ENCODE measurements around the gene CFAP65. TPM values are rescaled to one million over a fixed set of nuclear protein-coding genes. Genes with fewer than 3 reads are reported as not detected.
A peak's percentile ranks its signal among the peaks of the same experiment; 100 is the strongest.

CFAP65 gene
- total and polyA plus RNA-seq, 7 donors, result under 0.01 to 0.10 (median under 0.01) TPM; not detected in 4

GRCh38 chr2:219030177-219030940 lies 11.0 kb downstream of the CFAP65 start:
- no peaks in the 10 kb centered on the region for H3K4me1 ChIP-seq
- no peaks in the 10 kb centered on the region for H3K9me3 ChIP-seq
- intact Hi-C loops (cut with DNase I), result no loop called here
- peaks cover 4 to 35% (median 25%) of the 10 kb centered on the region in 3 donors for H3K27me3 ChIP-seq
- 81% methylated on average over 16 of the region's 16 CpGs for WGBS, 2 donors
- DNase-seq, result no peak
- H3K36me3 ChIP-seq, result no peaks in the 10 kb centered on the region
- H3K27ac ChIP-seq, result no peak overlapping the region
- TF ChIP-seq POLR2A (IDR thresholded peaks at IDR 0.05), result no peak
- no peak for TF ChIP-seq POLR2AphosphoS5 (IDR thresholded peaks at IDR 0.05)
- no peak for TF ChIP-seq EP300 (IDR thresholded peaks at IDR 0.05)
- TF ChIP-seq, protein P1, sequence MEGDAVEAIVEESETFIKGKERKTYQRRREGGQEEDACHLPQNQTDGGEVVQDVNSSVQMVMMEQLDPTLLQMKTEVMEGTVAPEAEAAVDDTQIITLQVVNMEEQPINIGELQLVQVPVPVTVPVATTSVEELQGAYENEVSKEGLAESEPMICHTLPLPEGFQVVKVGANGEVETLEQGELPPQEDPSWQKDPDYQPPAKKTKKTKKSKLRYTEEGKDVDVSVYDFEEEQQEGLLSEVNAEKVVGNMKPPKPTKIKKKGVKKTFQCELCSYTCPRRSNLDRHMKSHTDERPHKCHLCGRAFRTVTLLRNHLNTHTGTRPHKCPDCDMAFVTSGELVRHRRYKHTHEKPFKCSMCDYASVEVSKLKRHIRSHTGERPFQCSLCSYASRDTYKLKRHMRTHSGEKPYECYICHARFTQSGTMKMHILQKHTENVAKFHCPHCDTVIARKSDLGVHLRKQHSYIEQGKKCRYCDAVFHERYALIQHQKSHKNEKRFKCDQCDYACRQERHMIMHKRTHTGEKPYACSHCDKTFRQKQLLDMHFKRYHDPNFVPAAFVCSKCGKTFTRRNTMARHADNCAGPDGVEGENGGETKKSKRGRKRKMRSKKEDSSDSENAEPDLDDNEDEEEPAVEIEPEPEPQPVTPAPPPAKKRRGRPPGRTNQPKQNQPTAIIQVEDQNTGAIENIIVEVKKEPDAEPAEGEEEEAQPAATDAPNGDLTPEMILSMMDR (IDR thresholded peaks at IDR 0.05), result no peak
- H3K4me3 ChIP-seq, result no peak overlapping the region

DNA sequence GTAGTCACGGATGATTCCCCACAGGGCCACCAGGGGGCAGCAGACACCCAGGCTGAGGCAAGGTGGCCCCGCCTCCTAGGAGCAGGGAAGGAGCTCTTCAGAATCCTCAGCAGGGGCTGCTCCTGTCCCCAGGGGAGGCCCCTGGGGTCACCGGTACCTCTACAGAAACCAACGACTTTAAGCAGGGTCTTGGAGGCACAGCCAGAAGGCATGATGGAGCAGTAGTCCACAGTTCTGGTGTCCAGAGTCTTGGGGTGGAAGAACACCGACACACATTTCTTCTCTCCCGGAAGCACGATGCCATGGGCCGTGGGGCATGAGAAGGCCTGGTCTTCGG lies 11.5 kb downstream of the CFAP65 start:
- no peak overlapping the region for H3K27ac ChIP-seq
- TF ChIP-seq EP300 (IDR thresholded peaks at IDR 0.05) (no peak), POLR2AphosphoS5 (IDR thresholded peaks at IDR 0.05) (no peak), POLR2A (IDR thresholded peaks at IDR 0.05) (no peak)
- TF ChIP-seq, protein P1 (IDR thresholded peaks at IDR 0.05), result peak; percentile 57 to 93 (median 77)
- 35 to 43% methylated on average over 9 of the region's 9 CpGs for WGBS, 2 donors
- no peaks in the 10 kb centered on the region for H3K36me3 ChIP-seq
- no peaks in the 10 kb centered on the region for H3K4me1 ChIP-seq
- peak; percentile 85 for DNase-seq
- intact Hi-C loops (cut with DNase I), result loop anchor here (1.0 kb wide), 1 partner anchor 126 kb away; no protein-coding TSS in a partner anchor
- no peaks in the 10 kb centered on the region for H3K9me3 ChIP-seq
- peaks cover 4 to 35% (median 25%) of the 10 kb centered on the region in 3 donors for H3K27me3 ChIP-seq
- H3K4me3 ChIP-seq, result no peak overlapping the region

DNA sequence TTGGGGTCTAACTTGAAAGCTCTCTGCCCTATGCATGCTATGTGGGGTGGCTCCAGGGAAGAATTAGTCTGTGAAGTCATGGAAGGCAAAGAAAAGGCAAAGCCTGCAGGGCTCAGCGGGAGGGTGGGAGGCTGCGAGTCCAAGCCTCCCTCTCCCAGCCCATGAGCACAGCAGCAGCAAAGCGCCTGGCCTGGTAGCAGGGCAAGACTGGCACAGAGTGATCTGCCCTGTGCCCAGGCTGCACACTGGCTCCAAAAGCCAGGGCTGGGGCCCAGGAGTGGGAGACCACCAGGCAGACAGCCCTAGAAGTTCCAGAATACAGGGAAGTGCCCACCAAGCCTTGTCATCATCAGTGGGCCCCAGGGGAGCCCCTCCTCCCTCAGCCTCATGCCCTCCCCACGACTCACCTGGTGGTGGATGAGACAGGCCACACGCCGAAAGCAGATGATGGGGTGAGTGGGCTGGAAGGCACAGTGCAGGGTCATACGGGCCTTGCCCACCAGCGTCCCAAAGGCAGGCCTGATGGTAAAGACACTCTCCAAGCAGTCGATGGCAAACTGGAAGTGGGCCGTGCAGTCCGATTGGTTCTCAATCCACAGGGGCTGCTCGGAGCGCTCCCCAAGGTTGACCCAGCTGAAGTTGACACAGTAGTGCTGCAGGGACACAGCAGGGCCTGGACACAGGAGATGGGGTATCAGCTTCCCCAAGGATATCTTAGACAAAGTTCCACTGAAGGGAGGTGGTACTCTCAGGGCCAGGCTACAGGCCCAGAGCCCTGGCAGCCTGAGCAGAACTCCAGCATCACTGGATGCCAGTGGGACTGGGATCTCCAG lies 12.1 kb downstream of the CFAP65 start:
- no peak for TF ChIP-seq POLR2A (IDR thresholded peaks at IDR 0.05)
- TF ChIP-seq, protein P1 (IDR thresholded peaks at IDR 0.05), result no peak
- TF ChIP-seq POLR2AphosphoS5 (IDR thresholded peaks at IDR 0.05), result no peak
- TF ChIP-seq EP300 (IDR thresholded peaks at IDR 0.05), result no peak

DNA sequence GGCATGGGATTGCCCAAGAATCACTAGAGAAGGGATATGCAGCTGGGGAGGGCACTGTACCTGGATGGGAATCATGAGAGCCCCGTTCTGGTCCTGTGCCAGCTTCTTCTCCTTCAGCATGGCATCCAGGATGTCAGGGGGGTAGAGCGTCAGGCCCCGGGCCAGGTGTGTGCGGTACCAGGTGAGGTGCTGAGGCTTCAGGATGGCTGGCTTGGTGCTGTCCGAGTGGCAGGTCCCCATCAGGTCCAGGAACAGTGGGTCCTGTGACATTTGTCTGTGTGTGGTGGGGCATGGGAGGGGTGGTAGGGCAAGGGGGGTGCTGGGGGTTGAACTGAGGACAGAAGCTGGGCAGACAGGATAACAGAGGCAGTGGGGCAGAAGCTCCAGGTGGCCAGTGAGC lies 13.2 kb downstream of the CFAP65 start:
- H3K36me3 ChIP-seq, result no peaks in the 10 kb centered on the region
- no peak for TF ChIP-seq POLR2AphosphoS5 (IDR thresholded peaks at IDR 0.05)
- TF ChIP-seq POLR2A (IDR thresholded peaks at IDR 0.05), result no peak
- TF ChIP-seq, protein P1 (IDR thresholded peaks at IDR 0.05), result no peak
- no peak for TF ChIP-seq EP300 (IDR thresholded peaks at IDR 0.05)
- no peak overlapping the region for H3K4me3 ChIP-seq
- H3K27me3 ChIP-seq, result peaks cover 4 to 35% (median 25%) of the 10 kb centered on the region in 3 donors
- no peaks in the 10 kb centered on the region for H3K9me3 ChIP-seq
- no peak overlapping the region for H3K27ac ChIP-seq
- 80 to 83% methylated on average over 5 of the region's 5 CpGs for WGBS, 2 donors
- intact Hi-C loops (cut with DNase I), result no loop called here
- no peaks in the 10 kb centered on the region for H3K4me1 ChIP-seq
- DNase-seq, result no peak

More for the DNA sequence above, 12.1 kb downstream of the CFAP65 start:
- Histone ChIP-seq H3K4me1 (no peaks in the 10 kb centered on the region), H3K4me3 (no peak overlapping the region), H3K27me3 (peaks cover 4 to 35% (median 25%) of the 10 kb centered on the region in 3 donors), H3K27ac (no peak overlapping the region), H3K9me3 (no peaks in the 10 kb centered on the region), H3K36me3 (no peaks in the 10 kb centered on the region)
- DNase-seq, result no peak
- intact Hi-C loops (cut with DNase I), result loop anchor here (1.0 kb wide), 1 partner anchor 126 kb away; no protein-coding TSS in a partner anchor
- WGBS, 2 donors, result 78 to 79% methylated on average over 13 of the region's 13 CpGs
